Kidney epithelial cell (primary cell): ENCODE measurements around the gene TVP23B. TPM values are rescaled to one million over a fixed set of nuclear protein-coding genes. Genes with fewer than 3 reads are reported as not detected.
"Not testable (repeated sequence)": the region's sequence is repeated elsewhere in the genome, so short reads cannot be mapped to it uniquely, and the experiment has no call there.

Experiments used
- DNase-seq: peaks from one replicate; pipeline ENCODE4 v3.0.0-alpha.2; 2010; ENCODE audit warnings: low read depth
- H3K27me3 ChIP-seq: 2 replicates; pipeline ENCODE4 v1.6.0; 2011; ENCODE audit warnings: low read length; ENCODE audit not compliant: control insufficient read depth, insufficient read depth
- H3K36me3 ChIP-seq: 2 replicates; pipeline ENCODE4 v1.5.1; 2011; ENCODE audit warnings: low read length; ENCODE audit not compliant: control insufficient read depth, insufficient read depth
- H3K4me3 ChIP-seq: 2 replicates; pipeline ENCODE4 v1.5.1; 2011; ENCODE audit warnings: low read depth, mild to moderate bottlenecking, control low read depth, low read length
- CTCF ChIP-seq: IDR thresholded peaks from 2 replicates; pipeline ENCODE4 v1.5.1; 2011; ENCODE audit warnings: mild to moderate bottlenecking, moderate library complexity, low read length, control low read depth, inconsistent platforms; ENCODE audit not compliant: insufficient read depth, poor library complexity, severe bottlenecking
- total RNA-seq: library from RNA; depleted of rRNA; stranded (reverse); fragments of >200 nt; gene quantifications from 2 replicates; pipeline ENCODE4 v1.2.3, GENCODE V29; 2015

The TVP23B gene
- total RNA-seq, 1 donor from 2014 or later: 48.3 TPM

DNA sequence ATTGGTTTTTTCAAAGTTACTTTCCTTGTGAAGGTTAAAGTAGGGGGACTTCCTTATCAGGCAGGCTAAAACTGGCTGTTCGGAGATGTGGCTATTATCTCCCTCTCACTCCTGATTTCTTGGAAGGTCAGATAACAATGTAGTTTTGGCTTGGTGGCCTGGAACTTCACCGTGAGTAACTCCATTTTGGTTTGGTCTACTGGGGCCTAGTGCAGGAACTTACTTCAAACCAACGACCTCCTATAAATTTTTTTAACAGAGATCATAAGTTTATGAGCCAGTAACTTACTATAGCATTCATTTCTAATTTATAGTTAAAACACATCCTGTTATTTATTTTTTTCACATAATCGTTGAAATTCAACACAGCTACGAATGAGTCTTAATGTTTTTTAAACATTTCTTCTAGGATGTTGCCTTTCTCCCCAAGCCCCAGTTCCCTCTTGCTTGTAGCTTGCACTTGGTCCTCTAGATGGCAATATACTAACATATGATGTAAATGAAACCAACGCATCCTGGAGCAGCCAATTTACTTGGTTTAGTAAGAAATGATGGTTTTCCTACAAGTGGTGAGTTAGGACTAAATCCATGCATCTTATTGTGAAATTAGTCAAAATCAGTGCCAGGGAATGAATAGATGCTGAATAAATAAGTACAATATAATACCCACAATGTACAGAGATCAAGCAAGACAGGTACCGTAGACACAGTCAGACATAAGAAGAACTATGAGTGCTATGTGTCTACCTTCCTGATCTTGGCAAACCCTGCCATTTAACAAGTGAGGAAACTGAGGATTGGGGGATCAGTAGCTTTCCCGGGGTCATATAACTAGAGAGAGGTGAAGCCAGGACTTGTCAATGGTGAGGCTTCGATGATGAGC is 35.7 kb downstream of the TVP23B start:
- H3K4me3 ChIP-seq, H3K27me3 ChIP-seq, H3K36me3 ChIP-seq: not testable (repeated sequence)
- DNase-seq: peak; percentile 42
- TF ChIP-seq CTCF: peak; percentile 47

DNA sequence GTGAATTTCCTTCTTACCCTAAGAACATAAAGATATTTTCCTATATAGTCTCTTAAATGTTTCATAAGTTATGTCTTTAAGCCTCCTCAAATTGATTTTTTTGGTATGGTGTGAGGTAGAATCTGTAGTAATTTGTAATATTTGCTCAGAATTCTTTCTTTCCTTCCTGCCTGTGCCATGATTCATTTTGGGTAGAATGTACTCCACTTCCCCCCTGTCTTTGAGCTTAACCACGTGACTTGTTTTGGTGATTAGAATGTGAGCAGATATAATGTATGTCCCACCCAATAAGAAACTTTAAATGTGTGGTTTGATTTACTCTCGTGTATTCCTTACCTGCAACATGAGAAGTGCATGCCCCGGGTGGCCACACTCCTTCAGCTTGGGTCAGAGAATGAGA is 40.4 kb downstream of the TVP23B start:
- not testable (repeated sequence) for H3K4me3 ChIP-seq, DNase-seq, H3K36me3 ChIP-seq, H3K27me3 ChIP-seq

- not testable (repeated sequence) for H3K36me3 ChIP-seq, H3K27me3 ChIP-seq, H3K4me3 ChIP-seq, DNase-seq
These were observed 46.6 kb downstream of the TVP23B start for GRCh38 chr17:18827613-18828012.

GRCh38 chr17:18848501-18848900 is 67.5 kb downstream of the TVP23B start:
- TF ChIP-seq CTCF: no peak
- Histone ChIP-seq H3K27me3 (no peaks in the 10 kb centered on the region), H3K4me3 (no peak overlapping the region), H3K36me3 (no peaks in the 10 kb centered on the region)
- DNase-seq: no peak

- no peak for TF ChIP-seq CTCF
- no peak for DNase-seq
- H3K36me3 ChIP-seq: no peaks in the 10 kb centered on the region
- no peak overlapping the region for H3K4me3 ChIP-seq
- H3K27me3 ChIP-seq: no peaks in the 10 kb centered on the region
These were observed 69.7 kb downstream of the TVP23B start for GRCh38 chr17:18850679-18851078.

DNA sequence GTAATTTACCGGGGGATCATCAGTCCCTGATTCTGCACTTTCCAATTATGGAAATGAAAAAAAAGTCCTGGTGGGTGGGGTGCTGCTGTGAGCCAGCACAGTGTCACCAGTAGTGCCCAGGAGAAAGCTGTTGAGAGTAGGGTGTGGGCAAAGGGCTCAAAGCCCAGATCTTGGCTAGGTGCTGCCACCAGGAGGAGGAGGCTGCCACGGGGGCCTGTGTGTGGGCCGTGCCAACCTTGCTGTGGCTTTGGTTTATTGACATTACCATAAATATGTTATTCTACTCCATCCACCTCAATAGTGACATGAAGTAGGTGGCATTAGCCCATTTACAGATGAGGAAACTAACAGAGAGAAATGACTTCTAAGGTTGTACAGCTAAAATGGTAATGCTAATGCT is 70.2 kb downstream of the TVP23B start:
- Histone ChIP-seq H3K4me3 (no peak overlapping the region), H3K36me3 (no peaks in the 10 kb centered on the region), H3K27me3 (no peaks in the 10 kb centered on the region)
- no peak for TF ChIP-seq CTCF
- no peak for DNase-seq

GRCh38 chr17:18854956-18855355 is 74.0 kb downstream of the TVP23B start:
- DNase-seq: no peak
- no peak for TF ChIP-seq CTCF
- H3K27me3 ChIP-seq: no peaks in the 10 kb centered on the region
- no peak overlapping the region for H3K4me3 ChIP-seq
- H3K36me3 ChIP-seq: no peaks in the 10 kb centered on the region
